GM18507 (cell line): Measurements from ENCODE around the gene TPPP.
"Not testable (repeated sequence)": the region's sequence is repeated elsewhere in the genome, so short reads cannot be mapped to it uniquely, and the experiment has no call there.

Experiments
- DNase-seq: peaks from one replicate; pipeline ENCODE4 v3.0.0; 2011; ENCODE audit warnings: low read depth; ENCODE audit not compliant: insufficient read length; ENCODE audit errors: extremely low spot score
- FAIRE-seq: peaks from 2 replicates; lab custom pipeline; 2011; peaks lifted over from hg19 to GRCh38; lab: Jason Lieb, UNC

Gene TPPP

GRCh38 chr5:637581-638450 lies 55.3 kb downstream of the TPPP start:
- FAIRE-seq, result no peak
- no peak for DNase-seq

- no peak for DNase-seq
- FAIRE-seq, result no peak
Measured at GRCh38 chr5:636951-637350, 56.2 kb downstream of the TPPP start.

- FAIRE-seq (no peak), DNase-seq (no peak)
Measured at GRCh38 chr5:635306-636055, 57.7 kb downstream of the TPPP start.

- FAIRE-seq, result no peak
Measured at GRCh38 chr5:634191-634590, 59.0 kb downstream of the TPPP start.

GRCh38 chr5:633501-633955 lies 59.6 kb downstream of the TPPP start:
- DNase-seq (no peak), FAIRE-seq (no peak)

More at GRCh38 chr5:634191-634590, 59.0 kb downstream of the TPPP start:
- no peak for DNase-seq

- not testable (repeated sequence) for DNase-seq, FAIRE-seq
Measured at GRCh38 chr5:628351-629205, 64.6 kb downstream of the TPPP start.

- no peak for DNase-seq
- no peak for FAIRE-seq
Measured at GRCh38 chr5:627840-628239, 65.3 kb downstream of the TPPP start.

- no peak for DNase-seq
- no peak for FAIRE-seq
Measured at GRCh38 chr5:626850-627249, 66.3 kb downstream of the TPPP start.

- FAIRE-seq, result no peak
- no peak for DNase-seq
Measured at GRCh38 chr5:625516-625915, 67.6 kb downstream of the TPPP start.

GRCh38 chr5:624951-625230 lies 68.3 kb downstream of the TPPP start:
- DNase-seq, result no peak
- no peak for FAIRE-seq

- FAIRE-seq, result no peak
- DNase-seq, result no peak
Measured at GRCh38 chr5:624118-624950, 68.8 kb downstream of the TPPP start.

GRCh38 chr5:623531-623930 lies 69.6 kb downstream of the TPPP start:
- FAIRE-seq, result no peak
- no peak for DNase-seq

GRCh38 chr5:622946-623522 lies 70.1 kb downstream of the TPPP start:
- no peak for FAIRE-seq
- DNase-seq, result no peak

GRCh38 chr5:622359-622758 lies 70.8 kb downstream of the TPPP start:
- DNase-seq (no peak), FAIRE-seq (no peak)

- no peak for FAIRE-seq
Measured at GRCh38 chr5:621341-621761, 71.8 kb downstream of the TPPP start.

GRCh38 chr5:620586-621180 lies 72.5 kb downstream of the TPPP start:
- DNase-seq (no peak), FAIRE-seq (no peak)

More at GRCh38 chr5:621341-621761, 71.8 kb downstream of the TPPP start:
- no peak for DNase-seq

- FAIRE-seq (no peak), DNase-seq (no peak)
Measured at GRCh38 chr5:620152-620551, 73.0 kb downstream of the TPPP start.

- DNase-seq (no peak), FAIRE-seq (no peak)
Measured at GRCh38 chr5:619444-619843, 73.7 kb downstream of the TPPP start.
